ENCODE measurements around the gene ART5. TPM values are rescaled to one million over a fixed set of nuclear protein-coding genes. Genes with fewer than 3 reads are reported as not detected.
A peak's percentile ranks its signal among the peaks of the same experiment; 100 is the strongest.

Gene ART5
- total and polyA plus RNA-seq, 2 of the 4 experiments (the other 2 are of a cell fraction): not detected

DNA sequence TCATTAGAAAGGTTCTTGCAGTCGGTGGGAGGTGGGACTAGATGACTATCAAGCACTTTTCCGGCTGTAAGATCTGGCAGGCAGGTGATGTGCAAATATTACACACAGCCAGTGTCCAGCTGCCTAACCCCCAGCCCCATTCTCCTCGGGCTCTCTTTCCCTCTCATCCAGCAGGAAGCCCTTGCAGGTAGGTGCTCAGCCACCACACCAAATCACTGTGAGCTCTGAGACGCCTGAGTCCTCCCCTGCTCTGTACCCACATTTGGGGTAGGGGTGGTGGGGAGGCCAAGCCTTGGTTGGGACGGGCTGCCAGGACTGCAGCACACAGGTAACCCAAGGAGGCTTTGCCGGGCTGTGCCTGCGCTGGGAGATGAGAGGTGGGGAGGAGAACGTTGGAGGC is 601 bp downstream of the ART5 start:
- Histone ChIP-seq H3K14ac (replicated peaks; ENCODE audit: low read depth, low read length) (no peak overlapping the region), H4K8ac (ENCODE audit: low read depth in 2 of 2, low read length in 2 of 2) (no peak overlapping the region), H3K4ac (ENCODE audit: low read depth, low read length) (no peak overlapping the region), H3K9ac (ENCODE audit: low read depth, low read length) (no peak overlapping the region), H3K4me2 (ENCODE audit: low read depth, low read length) (no peak overlapping the region), H3K27ac (ENCODE audit: insufficient read depth, low read length) (no peak overlapping the region), H4K91ac (ENCODE audit: insufficient read depth, low read depth, low read length) (no peak overlapping the region), H2AFZ (replicated peaks; ENCODE audit: low read length, poor library complexity) (peak overlapping the region; percentile 27), H3K56ac (ENCODE audit: extremely low read depth, insufficient read depth, low read length) (no peak overlapping the region), H3K4me3 (ENCODE audit: insufficient read depth, low read depth, low read length) (no peak overlapping the region), H4K5ac (ENCODE audit: low read depth, low read length) (no peak overlapping the region), H4K20me1 (ENCODE audit: insufficient read depth, low read length) (no peaks in the 10 kb centered on the region), H3K27me3 (ENCODE audit: control insufficient read depth, insufficient read depth, low read length) (peaks cover 53% of the 10 kb centered on the region), H3K79me1 (ENCODE audit: low read depth in 1 of 2, low read length in 2 of 2) (no peaks in the 10 kb centered on the region), H3K9me3 (ENCODE audit: control insufficient read depth, insufficient read depth, low read length) (no peaks in the 10 kb centered on the region), H2AK5ac (ENCODE audit: low read depth, low read length) (no peak overlapping the region), H3K9me1 (ENCODE audit: insufficient read depth, low read length) (no peaks in the 10 kb centered on the region), H3K4me1 (ENCODE audit: control insufficient read depth, insufficient read depth, low read length) (peaks cover 3% of the 10 kb centered on the region), H2BK120ac (ENCODE audit: low read depth, low read length) (no peak overlapping the region), H3K18ac (ENCODE audit: low read depth, low read length) (no peak overlapping the region), H2BK20ac (ENCODE audit: low read depth, low read length) (no peak overlapping the region), H2AK9ac (replicated peaks; ENCODE audit: low read depth, low read length, poor library complexity) (no peak overlapping the region), H3K36me3 (ENCODE audit: control insufficient read depth, insufficient read depth, low read length) (no peaks in the 10 kb centered on the region), H3K23ac (ENCODE audit: low read depth, low read length) (no peak overlapping the region), H2BK15ac (ENCODE audit: low read depth, low read length) (no peak overlapping the region), H2BK5ac (ENCODE audit: low read depth, low read length, poor library complexity, severe bottlenecking) (no peak overlapping the region)
- TF ChIP-seq FOS (IDR thresholded peaks at IDR 0.05; ENCODE audit: low read depth, low read length) (no peak), MAZ (IDR thresholded peaks at IDR 0.05; ENCODE audit: borderline replicate concordance, low read depth, low read length) (no peak)
- ChIA-PET CTCF (no interaction called here), POLR2A (ENCODE audit: unreplicated experiment) (no interaction called here)
- in situ Hi-C loops (cut with MboI; ENCODE audit: low sequenced_read_pairs): no loop called here
- dilution Hi-C loops (cut with HindIII; ENCODE audit: low sequenced_read_pairs, unreplicated experiment): no loop called here
- intact Hi-C loops (cut with micrococcal nuclease): no loop called here
- no TSS peak for BruUV-seq (replicated peaks)
- ATAC-seq (ENCODE audit: low read depth): no peak
- no peak for DNase-seq
- WGBS, 2 experiments (ENCODE audit: extremely low coverage in 2 of 2, insufficient read length in 1 of 2): 71% methylated on average over 3 of the region's 8 CpGs; no CpG with 5 or more reads in 1 of the 2 experiments
